Measurements from ENCODE around the gene ATP5ME. TPM values are rescaled to one million over a fixed set of nuclear protein-coding genes. Genes with fewer than 3 reads are reported as not detected.

The ATP5ME gene
- total RNA-seq, 1 experiment from 2014 or later = 357 TPM

DNA sequence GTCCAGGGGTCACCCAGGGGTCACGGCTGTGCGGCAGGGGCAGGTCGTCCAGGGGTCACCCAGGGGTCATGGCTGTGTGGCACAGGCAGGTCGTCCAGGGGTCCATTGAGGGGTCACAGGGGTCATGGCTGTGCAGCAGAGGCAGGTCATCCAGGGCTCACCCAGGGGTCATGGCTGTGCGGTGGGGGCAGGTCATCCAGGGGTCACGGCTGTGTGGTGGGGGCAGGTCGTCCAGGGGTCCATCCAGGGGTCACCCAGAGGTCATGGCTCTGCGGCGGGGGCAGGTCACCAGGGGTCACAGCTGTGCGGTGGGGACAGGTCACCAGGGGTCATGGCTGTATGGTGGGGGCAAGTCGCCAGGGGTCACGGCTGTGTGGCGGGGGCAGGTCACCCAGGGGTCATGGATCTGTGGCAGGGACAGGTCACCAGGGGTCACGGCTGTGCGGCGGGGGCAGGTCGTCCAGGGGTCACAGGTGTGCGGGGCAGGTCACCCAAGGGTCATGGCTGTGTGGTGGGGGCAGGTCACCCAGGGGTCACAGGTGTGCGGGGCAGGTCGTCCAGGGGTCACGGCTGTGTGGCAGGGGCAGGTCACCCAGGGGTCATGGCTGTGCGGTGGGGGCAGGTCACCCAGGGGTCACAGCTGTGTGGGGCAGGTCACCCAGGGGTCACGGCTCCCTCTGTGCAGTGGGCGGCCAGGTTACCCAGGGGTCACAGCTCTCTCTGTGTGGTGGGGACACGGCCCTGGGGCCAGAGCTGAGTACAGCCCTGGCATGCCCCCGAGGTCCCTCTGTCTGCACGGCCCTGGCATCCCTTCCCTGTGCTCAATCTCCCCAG lies 16.0 kb downstream of the ATP5ME start:
- Histone ChIP-seq H3K9me3 (ENCODE audit: low read length) (no peaks in the 10 kb centered on the region), H3K27ac (ENCODE audit: low read length) (no peak overlapping the region), H3K4me2 (ENCODE audit: low read depth, low read length, poor library complexity, severe bottlenecking) (no peak overlapping the region), H3K27me3 (ENCODE audit: low read length) (no peaks in the 10 kb centered on the region), H3K9ac (ENCODE audit: low read length) (no peak overlapping the region), H3K4me3 (ENCODE audit: low read length) (no peak overlapping the region), H3K4me1 (ENCODE audit: low read length) (no peaks in the 10 kb centered on the region), H4K20me1 (ENCODE audit: insufficient read depth, low read depth, low read length) (no peaks in the 10 kb centered on the region), H3K9me2 (replicated peaks; ENCODE audit: insufficient read depth, low read length) (no peaks in the 10 kb centered on the region), H3K36me3 (ENCODE audit: insufficient read depth, low read length) (no peaks in the 10 kb centered on the region), H2AFZ (ENCODE audit: low read length) (no peak overlapping the region), H3K79me2 (ENCODE audit: low read length) (no peaks in the 10 kb centered on the region)
- no peak for DNase-seq

DNA sequence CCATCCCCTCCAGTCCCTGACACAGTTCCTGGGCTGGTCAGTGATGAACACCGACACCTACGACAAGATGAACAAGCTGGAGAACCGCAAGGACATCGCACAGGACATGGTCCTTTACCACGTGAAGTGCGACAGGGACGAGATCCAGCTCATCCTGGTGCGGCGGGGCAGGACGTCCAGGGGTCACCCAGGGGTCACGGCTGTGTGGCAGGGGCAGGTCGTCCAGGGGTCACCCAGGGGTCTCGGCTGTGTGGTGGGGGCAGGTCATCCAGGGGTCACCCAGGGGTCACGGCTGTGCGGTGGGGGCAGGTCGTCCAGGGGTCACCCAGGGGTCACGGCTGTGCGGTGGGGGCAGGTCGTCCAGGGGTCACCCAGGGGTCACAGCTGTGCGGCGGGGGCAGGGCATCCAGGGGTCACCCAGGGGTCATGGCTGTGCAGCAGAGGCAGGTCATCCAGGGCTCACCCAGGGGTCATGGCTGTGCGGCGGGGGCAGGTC lies 16.7 kb downstream of the ATP5ME start:
- Histone ChIP-seq H3K27me3 (ENCODE audit: low read length) (no peaks in the 10 kb centered on the region), H3K27ac (ENCODE audit: low read length) (no peak overlapping the region), H3K4me1 (ENCODE audit: low read length) (no peaks in the 10 kb centered on the region), H3K9me3 (ENCODE audit: low read length) (no peaks in the 10 kb centered on the region), H3K9me2 (replicated peaks; ENCODE audit: insufficient read depth, low read length) (no peaks in the 10 kb centered on the region), H2AFZ (ENCODE audit: low read length) (no peak overlapping the region), H4K20me1 (ENCODE audit: insufficient read depth, low read depth, low read length) (no peaks in the 10 kb centered on the region), H3K4me3 (ENCODE audit: low read length) (no peak overlapping the region), H3K36me3 (ENCODE audit: insufficient read depth, low read length) (no peaks in the 10 kb centered on the region), H3K9ac (ENCODE audit: low read length) (no peak overlapping the region), H3K4me2 (ENCODE audit: low read depth, low read length, poor library complexity, severe bottlenecking) (no peak overlapping the region), H3K79me2 (ENCODE audit: low read length) (no peaks in the 10 kb centered on the region)
- no peak for DNase-seq

DNA sequence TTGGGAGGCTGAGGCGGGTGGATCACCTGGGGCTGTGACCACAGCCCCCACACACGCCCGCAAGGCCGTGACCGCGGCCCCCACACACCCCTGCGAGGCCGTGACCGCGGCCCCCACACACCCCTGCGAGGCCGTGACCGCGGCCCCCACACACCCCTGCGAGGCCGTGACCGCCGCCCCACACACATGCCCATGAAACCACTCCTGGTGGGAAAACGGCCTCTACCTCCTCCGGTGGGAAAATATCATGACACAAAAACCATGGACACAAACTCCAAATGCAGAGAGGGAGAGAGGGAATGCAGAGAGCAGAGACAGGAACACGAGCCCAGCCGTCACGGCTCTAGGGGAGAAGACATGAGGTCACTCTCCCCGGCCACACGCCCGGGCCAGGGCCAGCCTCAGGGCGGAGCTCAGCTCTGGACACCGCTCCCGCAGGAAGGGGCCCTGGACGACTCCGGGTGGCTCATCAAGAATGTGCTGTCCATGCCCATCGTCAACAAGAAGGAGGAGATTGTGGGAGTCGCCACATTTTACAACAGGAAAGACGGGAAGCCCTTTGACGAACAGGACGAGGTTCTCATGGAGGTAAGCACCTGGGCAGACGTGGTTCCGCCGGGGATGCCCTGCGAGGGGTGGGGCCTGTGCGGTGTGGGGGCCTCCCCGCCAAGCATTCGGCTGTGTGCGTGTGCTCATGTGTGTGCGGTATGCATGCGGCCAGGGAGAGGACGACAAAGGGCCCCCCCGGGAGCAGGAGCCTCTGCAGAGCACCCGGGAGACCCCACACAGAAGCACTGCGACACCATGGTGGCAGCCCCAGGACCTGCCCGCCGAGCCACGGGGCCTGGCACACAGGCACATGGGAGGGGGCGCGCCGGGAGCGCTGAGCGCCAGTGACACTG lies 17.4 kb downstream of the ATP5ME start:
- Histone ChIP-seq H3K27ac (ENCODE audit: low read length) (no peak overlapping the region), H2AFZ (ENCODE audit: low read length) (no peak overlapping the region), H3K4me3 (ENCODE audit: low read length) (no peak overlapping the region), H3K79me2 (ENCODE audit: low read length) (no peaks in the 10 kb centered on the region), H3K9ac (ENCODE audit: low read length) (no peak overlapping the region), H3K4me2 (ENCODE audit: low read depth, low read length, poor library complexity, severe bottlenecking) (no peak overlapping the region), H3K4me1 (ENCODE audit: low read length) (no peaks in the 10 kb centered on the region), H3K9me2 (replicated peaks; ENCODE audit: insufficient read depth, low read length) (no peaks in the 10 kb centered on the region), H3K36me3 (ENCODE audit: insufficient read depth, low read length) (no peaks in the 10 kb centered on the region), H4K20me1 (ENCODE audit: insufficient read depth, low read depth, low read length) (no peaks in the 10 kb centered on the region), H3K9me3 (ENCODE audit: low read length) (no peaks in the 10 kb centered on the region), H3K27me3 (ENCODE audit: low read length) (no peaks in the 10 kb centered on the region)
- DNase-seq = no peak

DNA sequence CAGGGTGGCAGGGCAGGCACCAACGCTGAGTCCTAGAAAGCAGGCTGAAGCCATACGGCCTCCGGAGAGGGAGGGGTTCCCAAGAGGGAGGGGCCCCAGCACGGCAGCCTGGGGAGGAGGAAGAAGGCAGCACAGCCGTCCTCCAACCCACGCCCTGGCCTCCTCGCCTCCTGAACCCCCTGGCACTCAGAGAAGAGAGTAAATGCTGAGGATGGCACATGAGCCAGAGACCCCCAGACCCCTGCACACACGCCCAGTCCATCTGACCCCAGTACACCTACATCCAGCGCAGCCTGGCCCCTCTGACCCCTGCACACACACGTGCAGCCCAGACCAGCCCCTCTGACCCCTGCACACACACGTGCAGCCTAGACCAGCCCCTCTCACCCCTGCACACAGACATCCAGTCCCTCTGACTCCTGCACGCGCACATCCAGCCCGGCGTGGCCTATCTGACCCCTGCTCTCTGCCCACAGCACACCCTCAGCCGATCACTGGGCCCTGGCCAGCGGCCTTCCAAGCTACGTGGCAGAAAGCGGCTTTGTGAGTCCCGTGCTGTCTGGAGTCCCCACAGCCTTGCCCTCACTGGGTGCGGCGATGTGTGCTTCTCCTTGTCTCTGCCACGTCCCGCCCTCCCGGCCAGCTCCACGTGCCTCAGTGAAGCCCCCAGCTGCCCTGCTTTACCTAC lies 18.5 kb downstream of the ATP5ME start:
- H3K9ac ChIP-seq (ENCODE audit: low read length) = no peak overlapping the region
- DNase-seq = no peak
- no peak overlapping the region for H2AFZ ChIP-seq (ENCODE audit: low read length)

DNA sequence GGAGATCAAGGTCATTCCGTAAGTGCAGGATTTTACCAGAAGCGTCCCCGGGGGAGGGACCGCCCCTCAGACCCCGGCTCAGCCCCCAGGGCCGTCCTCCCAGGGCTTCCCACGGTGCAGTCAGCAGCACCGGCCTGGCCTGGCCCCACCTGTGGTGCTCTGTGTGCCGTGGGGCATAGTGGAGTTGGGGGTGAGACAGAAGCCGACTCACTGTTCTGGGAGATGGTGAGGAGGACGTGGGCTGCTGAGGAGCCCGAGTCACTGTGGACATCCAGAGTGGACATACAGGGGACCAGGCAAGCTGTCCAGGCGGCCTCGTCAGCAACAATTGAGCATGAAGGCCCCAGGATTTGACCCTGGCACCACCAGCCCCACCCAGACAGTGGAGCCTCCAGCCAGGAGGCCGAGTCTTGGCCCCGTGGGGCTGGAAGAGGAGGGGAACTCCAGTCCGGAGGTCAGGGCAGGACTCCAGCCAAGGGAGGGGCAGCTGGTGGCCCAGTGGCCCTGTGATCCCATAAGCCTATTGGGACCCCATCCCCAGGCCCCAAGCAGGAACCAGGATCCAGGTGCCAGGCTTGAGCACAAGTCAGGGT lies 19.1 kb downstream of the ATP5ME start:
- no peak for DNase-seq
- Histone ChIP-seq H3K27ac (ENCODE audit: low read length) (no peak overlapping the region), H3K9me2 (replicated peaks; ENCODE audit: insufficient read depth, low read length) (no peaks in the 10 kb centered on the region), H3K9me3 (ENCODE audit: low read length) (no peaks in the 10 kb centered on the region), H2AFZ (ENCODE audit: low read length) (no peak overlapping the region), H3K36me3 (ENCODE audit: insufficient read depth, low read length) (no peaks in the 10 kb centered on the region), H3K4me2 (ENCODE audit: low read depth, low read length, poor library complexity, severe bottlenecking) (no peak overlapping the region), H3K4me3 (ENCODE audit: low read length) (no peak overlapping the region), H3K79me2 (ENCODE audit: low read length) (no peaks in the 10 kb centered on the region), H3K4me1 (ENCODE audit: low read length) (no peaks in the 10 kb centered on the region), H3K9ac (ENCODE audit: low read length) (no peak overlapping the region), H3K27me3 (ENCODE audit: low read length) (no peaks in the 10 kb centered on the region), H4K20me1 (ENCODE audit: insufficient read depth, low read depth, low read length) (no peaks in the 10 kb centered on the region)

More for the DNA sequence above, 18.5 kb downstream of the ATP5ME start:
- Histone ChIP-seq H4K20me1 (ENCODE audit: insufficient read depth, low read depth, low read length) (no peaks in the 10 kb centered on the region), H3K36me3 (ENCODE audit: insufficient read depth, low read length) (no peaks in the 10 kb centered on the region), H3K9me2 (replicated peaks; ENCODE audit: insufficient read depth, low read length) (no peaks in the 10 kb centered on the region), H3K9me3 (ENCODE audit: low read length) (no peaks in the 10 kb centered on the region), H3K4me3 (ENCODE audit: low read length) (no peak overlapping the region), H3K79me2 (ENCODE audit: low read length) (no peaks in the 10 kb centered on the region), H3K27me3 (ENCODE audit: low read length) (no peaks in the 10 kb centered on the region), H3K4me2 (ENCODE audit: low read depth, low read length, poor library complexity, severe bottlenecking) (no peak overlapping the region), H3K27ac (ENCODE audit: low read length) (no peak overlapping the region), H3K4me1 (ENCODE audit: low read length) (no peaks in the 10 kb centered on the region)

DNA sequence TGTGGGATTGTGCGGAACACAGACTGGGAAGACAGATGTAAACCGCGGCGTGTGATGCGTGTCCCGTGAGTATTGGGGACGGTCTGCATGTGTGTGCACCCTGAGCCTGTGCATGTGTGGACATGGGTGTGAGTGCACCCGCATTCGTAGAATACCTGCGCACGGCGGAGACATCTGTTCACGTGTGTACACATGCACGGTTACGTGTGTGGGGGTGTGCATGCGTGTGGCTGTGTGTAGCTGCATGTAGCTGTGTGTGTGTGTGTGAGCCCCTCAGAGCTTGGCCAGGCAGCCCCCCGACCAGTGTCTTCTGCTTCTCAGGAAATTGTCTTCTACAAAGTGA lies 19.6 kb downstream of the ATP5ME start:
- H2AFZ ChIP-seq (ENCODE audit: low read length) = no peak overlapping the region
- no peaks in the 10 kb centered on the region for H4K20me1 ChIP-seq (ENCODE audit: insufficient read depth, low read depth, low read length)
- DNase-seq = no peak
- H3K27ac ChIP-seq (ENCODE audit: low read length) = no peak overlapping the region
- H3K9me2 ChIP-seq (replicated peaks; ENCODE audit: insufficient read depth, low read length) = no peaks in the 10 kb centered on the region
- H3K4me2 ChIP-seq (ENCODE audit: low read depth, low read length, poor library complexity, severe bottlenecking) = no peak overlapping the region
- no peaks in the 10 kb centered on the region for H3K27me3 ChIP-seq (ENCODE audit: low read length)
- H3K79me2 ChIP-seq (ENCODE audit: low read length) = no peaks in the 10 kb centered on the region
- H3K4me3 ChIP-seq (ENCODE audit: low read length) = no peak overlapping the region
- H3K4me1 ChIP-seq (ENCODE audit: low read length) = no peaks in the 10 kb centered on the region
- H3K36me3 ChIP-seq (ENCODE audit: insufficient read depth, low read length) = no peaks in the 10 kb centered on the region
- no peaks in the 10 kb centered on the region for H3K9me3 ChIP-seq (ENCODE audit: low read length)
- H3K9ac ChIP-seq (ENCODE audit: low read length) = no peak overlapping the region

DNA sequence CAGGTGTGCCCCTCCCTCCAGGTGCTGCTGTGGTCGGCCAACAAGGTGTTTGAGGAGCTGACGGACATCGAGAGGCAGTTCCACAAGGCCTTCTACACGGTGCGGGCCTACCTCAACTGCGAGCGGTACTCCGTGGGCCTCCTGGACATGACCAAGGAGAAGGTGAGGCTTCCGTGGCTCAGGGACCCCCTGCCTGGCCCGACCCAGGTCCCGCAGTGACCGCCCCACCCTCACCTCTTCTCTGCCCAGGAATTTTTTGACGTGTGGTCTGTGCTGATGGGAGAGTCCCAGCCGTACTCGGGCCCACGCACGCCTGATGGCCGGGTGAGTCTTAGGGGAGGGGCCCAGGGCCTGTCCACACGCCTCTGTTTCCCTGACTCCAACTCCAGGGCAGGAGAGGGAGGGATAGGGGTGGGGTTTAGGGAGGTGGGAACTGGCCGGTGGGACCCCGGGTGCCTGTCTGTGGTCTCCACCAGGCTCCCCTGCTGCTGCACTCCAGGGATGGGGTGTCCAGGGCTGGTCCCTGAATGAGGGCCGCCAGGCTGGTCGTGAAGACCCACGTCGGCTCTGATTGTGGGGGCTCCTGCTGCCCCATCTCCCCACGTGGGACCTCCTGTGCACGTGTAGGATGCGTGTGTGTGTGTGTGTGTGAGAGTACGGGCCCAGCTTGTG lies 20.1 kb downstream of the ATP5ME start:
- Histone ChIP-seq H3K4me3 (ENCODE audit: low read length) (no peak overlapping the region), H3K27ac (ENCODE audit: low read length) (no peak overlapping the region), H3K4me2 (ENCODE audit: low read depth, low read length, poor library complexity, severe bottlenecking) (no peak overlapping the region), H3K9ac (ENCODE audit: low read length) (no peak overlapping the region), H3K9me2 (replicated peaks; ENCODE audit: insufficient read depth, low read length) (no peaks in the 10 kb centered on the region), H3K9me3 (ENCODE audit: low read length) (no peaks in the 10 kb centered on the region), H3K36me3 (ENCODE audit: insufficient read depth, low read length) (no peaks in the 10 kb centered on the region), H3K4me1 (ENCODE audit: low read length) (no peaks in the 10 kb centered on the region), H3K79me2 (ENCODE audit: low read length) (no peaks in the 10 kb centered on the region), H4K20me1 (ENCODE audit: insufficient read depth, low read depth, low read length) (no peaks in the 10 kb centered on the region), H3K27me3 (ENCODE audit: low read length) (no peaks in the 10 kb centered on the region), H2AFZ (ENCODE audit: low read length) (no peak overlapping the region)
- DNase-seq = no peak

Data from Karpas-422 (cell line).